ENCODE measurements around the gene COL4A2.

The COL4A2 gene

GRCh38 chr13:110322126-110322827 is 15.2 kb downstream of the COL4A2 start:
- no peak for DNase-seq (ENCODE audit: low spot score)

GRCh38 chr13:110322828-110323171 is 15.7 kb downstream of the COL4A2 start:
- DNase-seq (ENCODE audit: low spot score): no peak

GRCh38 chr13:110323172-110323891 is 16.2 kb downstream of the COL4A2 start:
- no peak for DNase-seq (ENCODE audit: low spot score)

GRCh38 chr13:110324026-110324749 is 17.1 kb downstream of the COL4A2 start:
- no peak for DNase-seq (ENCODE audit: low spot score)

- no peak for DNase-seq (ENCODE audit: low spot score)
These were observed 19.3 kb downstream of the COL4A2 start for GRCh38 chr13:110326263-110326904.

DNA sequence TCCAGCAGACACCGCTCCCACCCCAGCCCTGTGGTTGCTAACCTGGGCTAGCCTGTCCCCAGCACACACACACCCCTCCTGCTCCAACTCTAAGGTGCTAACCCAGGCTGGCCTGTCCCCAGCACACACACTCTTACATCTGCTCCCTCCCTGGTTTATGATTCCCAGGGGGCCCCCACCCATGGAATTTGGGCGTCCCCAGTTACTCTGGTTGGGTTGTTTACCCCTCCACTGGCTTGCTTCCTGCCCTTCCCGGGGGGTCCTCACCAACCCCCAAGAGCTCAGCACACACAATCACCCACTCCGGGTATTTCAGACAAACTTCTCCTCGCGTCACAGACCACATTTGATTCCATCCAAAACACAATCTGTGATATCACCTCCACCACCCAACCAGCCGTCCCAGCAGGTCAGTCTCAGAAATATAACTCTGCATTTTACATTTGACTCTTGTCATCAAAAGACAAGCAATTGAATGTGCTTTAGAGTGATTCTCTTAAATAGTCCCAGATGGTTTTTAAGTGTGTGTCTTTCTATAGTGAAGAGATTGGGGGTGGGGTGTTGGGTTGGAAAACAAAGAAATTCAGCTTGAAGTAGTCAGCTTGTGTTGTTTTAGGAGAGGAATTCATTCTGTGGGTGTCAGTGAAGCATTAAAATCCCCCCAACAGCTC is 20.1 kb downstream of the COL4A2 start:
- DNase-seq (ENCODE audit: low spot score): no peak

DNA sequence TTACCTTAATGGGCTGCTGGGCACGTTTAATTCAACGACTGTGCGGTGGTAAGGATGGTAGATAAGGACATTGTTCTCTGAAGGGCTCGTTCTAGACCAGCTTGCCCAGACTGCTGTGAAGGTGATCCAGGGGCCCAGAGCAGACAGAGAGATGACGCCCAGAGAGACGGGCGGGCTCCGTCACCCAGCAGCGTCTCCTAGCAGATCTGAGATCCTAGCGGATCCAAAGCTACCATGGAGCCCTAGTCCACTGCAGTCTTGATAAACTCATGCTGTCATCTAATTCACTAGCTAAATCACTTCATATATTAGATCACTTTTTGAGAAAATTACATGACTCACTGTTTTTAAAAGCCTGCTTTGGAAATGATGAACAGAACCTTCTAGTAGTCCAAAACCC is 21.5 kb downstream of the COL4A2 start:
- no peak for DNase-seq (ENCODE audit: low spot score)

DNA sequence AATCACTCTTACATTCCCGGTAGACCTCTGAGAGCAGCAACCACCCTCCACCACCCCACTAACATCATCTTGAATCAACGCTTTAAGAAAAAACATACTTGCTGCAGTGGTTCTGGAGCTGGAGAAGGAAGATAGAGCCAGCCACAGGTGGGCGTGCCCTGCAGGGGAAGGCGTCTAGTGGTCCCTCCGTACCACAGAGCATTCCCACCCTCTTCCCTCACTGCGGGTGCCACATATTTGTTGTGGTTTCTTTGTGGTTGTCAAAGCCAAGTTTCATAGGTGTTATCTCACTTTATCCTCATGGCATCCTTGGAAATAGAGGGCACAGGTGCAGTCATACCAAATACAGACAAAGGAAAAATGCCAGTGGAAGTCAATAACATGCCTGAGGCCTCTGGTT is 22.2 kb downstream of the COL4A2 start:
- DNase-seq (ENCODE audit: low spot score): no peak

GRCh38 chr13:110329798-110330461 is 22.8 kb downstream of the COL4A2 start:
- no peak for DNase-seq (ENCODE audit: low spot score)

DNA sequence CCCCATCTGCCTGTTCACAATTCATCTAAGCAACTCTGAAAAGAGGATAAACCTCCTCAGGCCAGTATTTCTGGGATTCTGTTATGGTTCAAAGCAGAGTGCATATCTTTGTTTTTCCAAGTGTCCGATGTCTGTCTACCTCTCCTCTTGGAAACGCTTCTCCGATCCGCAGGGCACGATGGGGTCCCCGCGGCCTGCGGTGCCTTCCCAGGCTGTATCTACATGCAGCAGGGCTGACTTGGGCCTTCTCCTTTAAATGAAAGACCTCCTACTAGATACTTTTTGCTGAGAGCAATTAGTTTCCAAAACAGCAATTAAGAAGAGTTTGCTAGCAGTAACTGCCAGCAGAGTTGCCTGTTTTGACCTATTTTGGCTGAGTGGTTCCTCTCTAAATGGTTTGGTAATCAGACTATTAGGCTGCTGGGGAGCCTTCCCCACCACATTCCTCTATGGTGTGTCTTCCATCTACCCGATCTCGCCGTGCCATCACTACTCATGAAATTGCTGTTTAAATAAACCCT is 23.5 kb downstream of the COL4A2 start:
- no peak for DNase-seq (ENCODE audit: low spot score)

DNA sequence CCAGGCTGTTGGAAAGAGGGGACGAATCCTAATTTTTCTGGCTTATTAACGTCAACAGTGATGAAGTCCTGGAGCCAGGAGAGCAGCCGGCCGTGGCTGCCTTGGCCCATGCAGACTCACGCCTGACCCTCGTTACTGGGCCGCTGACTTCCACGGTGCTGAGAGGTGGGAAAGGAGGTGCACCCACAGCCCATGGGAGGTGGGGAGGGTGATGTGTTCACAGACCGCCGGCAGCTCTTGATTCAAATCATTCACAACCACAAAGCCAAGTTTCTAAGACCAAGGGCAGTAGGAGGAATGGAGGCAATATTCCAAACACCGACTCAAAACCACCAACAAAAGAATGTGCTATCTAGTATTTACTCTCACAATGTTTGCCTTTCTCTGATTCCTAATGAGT is 24.3 kb downstream of the COL4A2 start:
- no peak for DNase-seq (ENCODE audit: low spot score)

DNA sequence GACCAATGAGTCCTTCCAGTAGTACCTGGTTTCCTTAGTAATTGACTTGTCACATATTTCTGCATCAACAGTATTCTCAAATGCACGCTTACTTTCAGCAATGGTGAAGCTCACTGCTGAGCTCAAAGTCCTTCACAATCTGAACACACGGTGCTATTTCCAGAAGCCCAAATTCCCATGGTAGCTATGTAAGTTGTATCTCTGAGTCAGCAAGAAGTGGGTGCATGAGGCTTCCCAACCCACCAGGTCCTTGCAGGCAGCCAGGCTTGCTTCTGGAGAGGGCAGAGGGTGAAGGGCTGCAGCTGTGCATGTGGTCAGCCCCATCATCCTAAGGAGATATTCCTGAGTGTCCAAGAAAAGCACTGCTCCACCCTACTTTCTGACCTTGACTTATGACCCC is 25.7 kb downstream of the COL4A2 start:
- DNase-seq (ENCODE audit: low spot score): no peak

DNA sequence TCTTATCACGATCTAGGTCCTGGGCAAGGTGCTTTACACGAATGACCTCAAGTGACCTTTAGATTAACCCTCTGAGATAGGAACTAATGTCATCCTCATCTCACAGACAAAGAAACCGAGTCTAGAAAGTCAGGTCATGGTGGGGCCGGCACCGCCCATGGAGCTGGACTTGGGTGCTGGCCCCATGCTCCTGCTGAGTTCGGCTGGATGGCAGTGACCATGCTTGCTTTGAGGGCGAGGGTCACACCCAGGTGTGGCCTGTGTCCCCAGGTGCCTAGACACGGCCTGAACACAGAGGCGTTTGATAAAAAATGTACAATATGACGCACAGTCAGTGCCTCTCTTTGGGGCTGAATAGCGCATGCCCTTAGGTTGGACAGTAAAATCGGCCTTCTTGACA is 26.8 kb downstream of the COL4A2 start:
- DNase-seq (ENCODE audit: low spot score): no peak

GRCh38 chr13:110334256-110334655 is 27.2 kb downstream of the COL4A2 start:
- no peak for DNase-seq (ENCODE audit: low spot score)

GRCh38 chr13:110334841-110335490 is 27.9 kb downstream of the COL4A2 start:
- no peak for DNase-seq (ENCODE audit: low spot score)

DNA sequence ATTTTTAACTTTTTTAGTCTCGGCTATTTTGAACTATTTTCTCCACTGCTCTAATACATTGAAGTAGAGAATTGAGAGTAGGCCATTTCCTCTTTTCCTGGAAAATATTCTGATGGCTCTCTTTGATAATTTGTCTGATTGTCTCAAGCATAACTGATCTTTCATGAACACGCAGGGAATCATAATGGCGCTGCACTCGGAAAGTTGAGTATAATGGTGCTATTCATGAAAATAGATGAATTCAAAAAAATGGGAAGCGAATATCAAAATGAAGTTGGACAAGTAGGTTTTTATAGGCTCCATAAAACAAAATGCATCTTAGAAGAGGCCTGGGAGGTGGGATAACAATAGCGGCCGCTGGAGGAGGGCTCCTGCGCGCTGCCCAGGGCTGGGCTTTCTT is 29.0 kb downstream of the COL4A2 start:
- no peak for DNase-seq (ENCODE audit: low spot score)

DNA sequence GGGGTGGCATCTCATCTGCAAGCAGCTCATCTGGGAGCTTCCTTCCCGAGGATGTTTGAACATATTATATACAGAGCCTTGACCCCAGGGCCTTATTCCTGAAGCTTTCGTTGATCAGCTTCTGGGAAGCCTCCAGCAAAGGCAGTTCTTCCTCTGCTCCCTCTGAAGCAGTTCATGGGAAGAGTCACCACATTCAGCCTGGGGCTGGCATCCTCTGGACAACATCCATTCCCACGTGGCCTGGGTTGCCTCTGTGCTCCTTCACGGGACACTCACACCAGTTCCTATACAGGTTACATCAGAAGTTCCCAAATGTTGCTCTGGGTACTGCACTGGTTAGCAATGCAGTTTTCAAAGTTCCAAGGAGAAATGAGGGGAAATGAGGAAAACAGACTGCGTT is 29.6 kb downstream of the COL4A2 start:
- no peak for DNase-seq (ENCODE audit: low spot score)

- DNase-seq (ENCODE audit: low spot score): no peak
These were observed 30.2 kb downstream of the COL4A2 start for GRCh38 chr13:110337247-110337646.

- no peak for DNase-seq (ENCODE audit: low spot score)
These were observed 31.5 kb downstream of the COL4A2 start for GRCh38 chr13:110338441-110339101.

GRCh38 chr13:110339263-110339662 is 32.2 kb downstream of the COL4A2 start:
- no peak for DNase-seq (ENCODE audit: low spot score)

Measured in LoVo (cell line).